H9 (cell line): ENCODE measurements around the gene PDE2A. TPM values are rescaled to one million over a fixed set of nuclear protein-coding genes. Genes with fewer than 3 reads are reported as not detected.

Experiments used
- DNase-seq: peaks from one replicate; pipeline ENCODE4 v3.0.0-alpha.2; 2017
- H2AFZ ChIP-seq: one replicate; pipeline ENCODE4 v1.6.1; 2013; ENCODE audit warnings: mild to moderate bottlenecking, low read length, control low read depth, moderate library complexity
- H2AK5ac ChIP-seq: 2 replicates; pipeline ENCODE4 v1.6.1; 2013; ENCODE audit warnings: low read length, control low read depth, mixed read lengths; ENCODE audit not compliant: insufficient read length
- H2BK120ac ChIP-seq: one replicate; pipeline ENCODE4 v1.6.1; 2013; ENCODE audit warnings: low read depth, mild to moderate bottlenecking, low read length, control low read depth, inconsistent platforms; ENCODE audit not compliant: poor library complexity, severe bottlenecking
- H2BK12ac ChIP-seq: 2 replicates; pipeline ENCODE4 v1.6.1; 2013; ENCODE audit warnings: low read length, control low read depth, mixed read lengths, low read depth; ENCODE audit not compliant: insufficient read length
- H2BK15ac ChIP-seq: 2 replicates; pipeline ENCODE4 v1.6.1; 2013; ENCODE audit warnings: low read depth, low read length, control low read depth
- H2BK20ac ChIP-seq: one replicate; pipeline ENCODE4 v1.6.1; 2013; ENCODE audit warnings: low read depth, mild to moderate bottlenecking, low read length, control low read depth, inconsistent platforms; ENCODE audit not compliant: poor library complexity, severe bottlenecking
- H2BK5ac ChIP-seq: 2 replicates; pipeline ENCODE4 v1.6.1; 2013; ENCODE audit warnings: low read length, control low read depth, mixed read lengths; ENCODE audit not compliant: insufficient read length
- H3K14ac ChIP-seq: 2 replicates; pipeline ENCODE4 v1.6.1; 2013; ENCODE audit warnings: low read length, control low read depth; ENCODE audit not compliant: insufficient read depth
- H3K18ac ChIP-seq: 2 replicates; pipeline ENCODE4 v1.6.1; 2013; ENCODE audit warnings: low read depth, mild to moderate bottlenecking, mixed read lengths, low read length, control low read depth; ENCODE audit not compliant: insufficient read length
- H3K23ac ChIP-seq: 2 replicates; pipeline ENCODE4 v1.6.1; 2013; ENCODE audit warnings: low read length, control low read depth, mixed read lengths, low read depth; ENCODE audit not compliant: insufficient read length
- H3K23me2 ChIP-seq: 2 replicates; pipeline ENCODE4 v1.6.1; 2013; ENCODE audit warnings: low read depth, mild to moderate bottlenecking, mixed read lengths, low read length, control low read depth; ENCODE audit not compliant: insufficient read length, poor library complexity, severe bottlenecking
- H3K27ac ChIP-seq: 2 replicates; pipeline ENCODE4 v1.5.1; 2013; ENCODE audit warnings: low read length, control low read depth, mixed read lengths, low read depth; ENCODE audit not compliant: insufficient read length
- H3K27me3 ChIP-seq: 2 replicates; pipeline ENCODE4 v1.6.1; 2013; ENCODE audit warnings: low read length, control low read depth, inconsistent platforms; ENCODE audit not compliant: insufficient read depth
- H3K4ac ChIP-seq: 2 replicates; pipeline ENCODE4 v1.6.1; 2013; ENCODE audit warnings: low read depth, mild to moderate bottlenecking, control low read depth, inconsistent platforms, low read length, moderate library complexity
- H3K4me1 ChIP-seq: 2 replicates; pipeline ENCODE4 v1.6.1; 2013; ENCODE audit warnings: low read length, control low read depth, inconsistent platforms; ENCODE audit not compliant: insufficient read depth
- H3K4me2 ChIP-seq: 2 replicates; pipeline ENCODE4 v1.6.1; 2013; ENCODE audit warnings: low read length, control low read depth, mixed read lengths; ENCODE audit not compliant: insufficient read length, insufficient read depth
- H3K56ac ChIP-seq: 2 replicates; pipeline ENCODE4 v1.6.1; 2013; ENCODE audit warnings: low read depth, mild to moderate bottlenecking, mixed read lengths, low read length, control low read depth; ENCODE audit not compliant: insufficient read length
- H3K79me1 ChIP-seq: 2 replicates; pipeline ENCODE4 v1.6.1; 2013; ENCODE audit warnings: low read depth, mild to moderate bottlenecking, moderate library complexity, low read length, control low read depth, inconsistent platforms; ENCODE audit not compliant: insufficient read depth, poor library complexity, severe bottlenecking
- H3K79me2 ChIP-seq: 2 replicates; pipeline ENCODE4 v1.6.1; 2013; ENCODE audit warnings: low read length, control low read depth, inconsistent platforms; ENCODE audit not compliant: insufficient read depth
- H3K9ac ChIP-seq: 2 replicates; pipeline ENCODE4 v1.6.1; 2013; ENCODE audit warnings: low read length, control low read depth, mixed read lengths; ENCODE audit not compliant: insufficient read length; ENCODE audit errors: extremely low read depth
- H3K9me3 ChIP-seq: one replicate; pipeline ENCODE4 v1.6.1; 2013; ENCODE audit warnings: low read depth, low read length, inconsistent platforms; ENCODE audit not compliant: control insufficient read depth
- H3T11ph ChIP-seq: one replicate; pipeline ENCODE4 v1.6.1; 2013; ENCODE audit warnings: mild to moderate bottlenecking, low read length, control low read depth, inconsistent platforms
- H4K20me1 ChIP-seq: one replicate; pipeline ENCODE4 v1.6.1; 2013; ENCODE audit not compliant: control insufficient read depth, insufficient read length, insufficient read depth
- H4K5ac ChIP-seq: 2 replicates; pipeline ENCODE4 v1.6.1; 2013; ENCODE audit warnings: low read depth, mild to moderate bottlenecking, mixed read lengths, low read length, control low read depth; ENCODE audit not compliant: insufficient read length
- H4K8ac ChIP-seq: replicated peaks from 2 replicates; pipeline ENCODE4 v1.6.1; 2013; ENCODE audit warnings: low read length, control low read depth, mixed read lengths, low read depth; ENCODE audit not compliant: insufficient read length
- H4K91ac ChIP-seq: 2 replicates; pipeline ENCODE4 v1.6.1; 2013; ENCODE audit warnings: low read depth, mild to moderate bottlenecking, moderate library complexity, mixed read lengths, low read length, control low read depth; ENCODE audit not compliant: insufficient read length
- H3K27ac Mint-ChIP-seq, 3 experiments: 2 replicates in 2 of 3; 3 replicates in 1 of 3; pipeline ENCODE4 v1.8.0; 2020 to 2021; ENCODE audit warnings: mixed read lengths in 3 of 3, mild to moderate bottlenecking in 1 of 3, moderate library complexity in 1 of 3
- H3K27me3 Mint-ChIP-seq: 2 replicates; pipeline ENCODE4 v1.8.0; 2021; ENCODE audit warnings: low read depth, mild to moderate bottlenecking, moderate library complexity, mixed read lengths
- H3K36me3 Mint-ChIP-seq, 3 experiments: 2 replicates in 2 of 3; 3 replicates in 1 of 3; pipeline ENCODE4 v1.8.0; 2020 to 2021; ENCODE audit warnings: low read depth in 3 of 3, mixed read lengths in 3 of 3; ENCODE audit not compliant: insufficient read depth in 1 of 3
- H3K4me1 Mint-ChIP-seq, 2 experiments: 2 replicates each; pipeline ENCODE4 v1.8.0; 2020; ENCODE audit warnings: mixed read lengths in 2 of 2
- H3K4me3 Mint-ChIP-seq, 2 experiments: 2 replicates in 1 of 2; 3 replicates in 1 of 2; pipeline ENCODE4 v1.8.0; 2020 to 2021; ENCODE audit warnings: mild to moderate bottlenecking in 2 of 2, mixed read lengths in 2 of 2, moderate library complexity in 1 of 2
- H3K9me3 Mint-ChIP-seq, 2 experiments: 2 replicates in 1 of 2; 3 replicates in 1 of 2; pipeline ENCODE4 v1.8.0; 2020; ENCODE audit warnings: mild to moderate bottlenecking in 2 of 2, mixed read lengths in 2 of 2, moderate library complexity in 1 of 2
- WGBS: extraction: QIAGEN DNeasy Blood & Tissue Kit; methylation state at CpG from one replicate; pipeline ENCODE4 v1.1.7; 2013; ENCODE audit warnings: missing lambda C conversion rate, low lambda C conversion rate, mixed read lengths; ENCODE audit not compliant: insufficient read length; ENCODE audit errors: extremely low coverage; 5-methylcytosine and 5-hydroxymethylcytosine counted together
- total RNA-seq: library from RNA; stranded (reverse); gene quantifications from 2 replicates; pipeline ENCODE4 v1.2.1, GENCODE V29; 2021
- TF ChIP-seq, protein P1 (sequence below): fragments of 200-600 bp; sonication (generic); conservative IDR thresholded peaks from 3 replicates; pipeline ENCODE4 v1.8.0; 2021; ENCODE audit warnings: antibody characterized with exemption, mild to moderate bottlenecking

The PDE2A gene
- total RNA-seq, 1 experiment from 2014 or later: 3.4 TPM

DNA sequence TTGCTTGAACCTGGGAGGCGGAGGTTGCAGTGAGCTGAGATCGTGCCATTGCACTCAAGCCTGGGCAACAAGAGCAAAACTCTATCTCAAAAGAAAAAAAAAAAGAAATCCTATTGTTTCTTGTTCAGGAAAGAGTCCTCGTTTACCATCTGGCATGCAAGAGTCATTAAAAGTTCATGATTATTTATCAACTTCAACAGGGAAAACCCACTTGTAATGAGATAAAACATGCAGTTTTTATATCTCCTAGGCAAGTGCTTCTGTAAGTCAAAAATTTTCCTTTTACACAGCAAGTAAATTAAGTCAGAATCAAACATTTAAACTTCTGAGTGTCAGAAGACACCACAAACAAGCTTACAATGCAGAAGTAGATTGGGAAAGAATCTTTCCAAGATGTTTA, 145.2 kb downstream of the PDE2A start:
- peaks cover 6% of the 10 kb centered on the region for H3K27me3 Mint-ChIP-seq
- Histone ChIP-seq H4K20me1 (no peaks in the 10 kb centered on the region), H4K8ac (no peak overlapping the region), H3K4ac (no peak overlapping the region), H3K56ac (no peak overlapping the region), H4K5ac (no peak overlapping the region), H3K79me1 (no peaks in the 10 kb centered on the region), H3K23ac (no peak overlapping the region), H3T11ph (no peak overlapping the region), H2BK15ac (no peak overlapping the region), H2BK12ac (no peak overlapping the region), H2BK5ac (no peak overlapping the region), H3K4me1 (no peaks in the 10 kb centered on the region), H3K18ac (no peak overlapping the region), H4K91ac (no peak overlapping the region), H2BK120ac (no peak overlapping the region), H2AK5ac (no peak overlapping the region), H3K27me3 (no peaks in the 10 kb centered on the region), H3K4me2 (no peak overlapping the region), H3K79me2 (no peaks in the 10 kb centered on the region), H3K9me3 (no peaks in the 10 kb centered on the region), H2AFZ (no peak overlapping the region), H3K23me2 (no peaks in the 10 kb centered on the region), H3K9ac (no peak overlapping the region), H2BK20ac (no peak overlapping the region), H3K14ac (no peak overlapping the region), H3K27ac (no peak overlapping the region)
- no peaks in the 10 kb centered on the region for H3K9me3 Mint-ChIP-seq
- WGBS: no CpG with 5 or more reads among the region's 3 CpGs
- no peak for DNase-seq
- H3K36me3 Mint-ChIP-seq: peaks cover 0 to 4% (median 0%) of the 10 kb centered on the region in 3 experiments; a peak in 1 of 7 replicates
- peaks cover 6 to 16% of the 10 kb centered on the region in 2 experiments for H3K4me1 Mint-ChIP-seq
- TF ChIP-seq, protein P1, sequence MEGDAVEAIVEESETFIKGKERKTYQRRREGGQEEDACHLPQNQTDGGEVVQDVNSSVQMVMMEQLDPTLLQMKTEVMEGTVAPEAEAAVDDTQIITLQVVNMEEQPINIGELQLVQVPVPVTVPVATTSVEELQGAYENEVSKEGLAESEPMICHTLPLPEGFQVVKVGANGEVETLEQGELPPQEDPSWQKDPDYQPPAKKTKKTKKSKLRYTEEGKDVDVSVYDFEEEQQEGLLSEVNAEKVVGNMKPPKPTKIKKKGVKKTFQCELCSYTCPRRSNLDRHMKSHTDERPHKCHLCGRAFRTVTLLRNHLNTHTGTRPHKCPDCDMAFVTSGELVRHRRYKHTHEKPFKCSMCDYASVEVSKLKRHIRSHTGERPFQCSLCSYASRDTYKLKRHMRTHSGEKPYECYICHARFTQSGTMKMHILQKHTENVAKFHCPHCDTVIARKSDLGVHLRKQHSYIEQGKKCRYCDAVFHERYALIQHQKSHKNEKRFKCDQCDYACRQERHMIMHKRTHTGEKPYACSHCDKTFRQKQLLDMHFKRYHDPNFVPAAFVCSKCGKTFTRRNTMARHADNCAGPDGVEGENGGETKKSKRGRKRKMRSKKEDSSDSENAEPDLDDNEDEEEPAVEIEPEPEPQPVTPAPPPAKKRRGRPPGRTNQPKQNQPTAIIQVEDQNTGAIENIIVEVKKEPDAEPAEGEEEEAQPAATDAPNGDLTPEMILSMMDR: no peak
- H3K4me3 Mint-ChIP-seq: no peak overlapping the region
- H3K27ac Mint-ChIP-seq: no peak overlapping the region
